PC-9 (cell line): ENCODE measurements around the gene ZNF524. TPM values are rescaled to one million over a fixed set of nuclear protein-coding genes. Genes with fewer than 3 reads are reported as not detected.

Experiments used
- BruUV-seq: library from RNA; stranded (reverse); fragments of 400-500 nt; replicated peaks from 2 replicates; lab custom pipeline; 2021; lab: Mats Ljungman, UMichigan
- CTCF ChIA-PET: fragments of 300-600 bp; sonication (Branson Sonifier 250); formaldehyde crosslinking; loops from one replicate; lab custom pipeline; 2022; ENCODE audit warnings: antibody characterized with exemption; lab: Charles Lee
- POLR2A ChIA-PET: fragments of 300-600 bp; sonication (Branson Sonifier 250); formaldehyde crosslinking; loops from one replicate; lab custom pipeline; 2022; ENCODE audit warnings: antibody characterized with exemption; ENCODE audit not compliant: unreplicated experiment; lab: Charles Lee
- DNase-seq, 2 experiments: peaks; one replicate each; pipeline versions ENCODE4 v3.0.0 to v3.0.0-alpha.2; 2015 to 2022; ENCODE audit warnings: mixed read lengths in 1 of 2
- H2AFZ ChIP-seq: fragments of 200-600 bp; sonication (generic); 2 replicates; pipeline ENCODE4 v1.8.1; 2017; ENCODE audit warnings: antibody characterized with exemption
- H3F3A ChIP-seq: fragments of 200-600 bp; sonication (generic); 2 replicates; pipeline ENCODE4 v1.8.1; 2017; ENCODE audit warnings: antibody characterized with exemption, mild to moderate bottlenecking, low read depth; ENCODE audit not compliant: insufficient read depth
- H3K27ac ChIP-seq: fragments of 200-600 bp; sonication (generic); 2 replicates; pipeline ENCODE4 v1.6.1; 2016; ENCODE audit warnings: mixed run types
- H3K27me3 ChIP-seq: fragments of 200-600 bp; sonication (generic); 2 replicates; pipeline ENCODE4 v1.6.1; 2016; ENCODE audit warnings: low read depth, mixed run types; ENCODE audit not compliant: insufficient read depth
- H3K36me3 ChIP-seq: fragments of 200-600 bp; sonication (generic); 2 replicates; pipeline ENCODE4 v1.6.1; 2016; ENCODE audit warnings: low read depth, mixed run types
- H3K4me1 ChIP-seq: fragments of 200-600 bp; sonication (generic); replicated peaks from 2 replicates; pipeline ENCODE4 v1.6.1; 2016; ENCODE audit warnings: mixed run types; ENCODE audit not compliant: insufficient read depth
- H3K4me2 ChIP-seq: fragments of 200-600 bp; sonication (generic); 2 replicates; pipeline ENCODE4 v1.6.1; 2017; ENCODE audit warnings: mixed run types
- H3K4me3 ChIP-seq: fragments of 200-600 bp; sonication (generic); 2 replicates; pipeline ENCODE4 v1.6.1; 2016; ENCODE audit warnings: mixed run types
- H3K79me2 ChIP-seq: fragments of 200-600 bp; sonication (generic); 2 replicates; pipeline ENCODE4 v1.6.1; 2017; ENCODE audit warnings: low read depth, mixed run types
- H3K9me2 ChIP-seq: fragments of 200-600 bp; sonication (generic); 2 replicates; pipeline ENCODE4 v1.8.1; 2017; ENCODE audit warnings: mild to moderate bottlenecking; ENCODE audit not compliant: insufficient read depth
- H3K9me3 ChIP-seq: fragments of 200-600 bp; sonication (generic); 2 replicates; pipeline ENCODE4 v1.8.1; 2016; ENCODE audit warnings: low read depth; ENCODE audit not compliant: insufficient read depth
- H4K20me1 ChIP-seq: fragments of 200-600 bp; sonication (generic); 2 replicates; pipeline ENCODE4 v1.8.1; 2017; ENCODE audit not compliant: insufficient read depth
- EZH2 ChIP-seq: fragments of 200-600 bp; sonication (generic); IDR thresholded peaks from 2 replicates; pipeline ENCODE4 v1.8.0; 2017; ENCODE audit warnings: antibody characterized with exemption, low read depth
- intact Hi-C: fragments of 100-400 bp; cut with micrococcal nuclease; formaldehyde crosslinking; loops from one replicate; pipeline ENCODE4 v1.10.0; 2022; ENCODE audit not compliant: unreplicated experiment
- total RNA-seq: library from RNA; stranded (reverse); gene quantifications from 2 replicates; pipeline ENCODE4 v1.2.3, GENCODE V29; 2021
- TF ChIP-seq, protein P1 (sequence below): fragments of 200-600 bp; sonication (generic); conservative IDR thresholded peaks from 2 replicates; pipeline ENCODE4 v1.6.1; 2017; ENCODE audit warnings: mixed run types, antibody characterized with exemption, mild to moderate bottlenecking, moderate library complexity

Gene ZNF524
- total RNA-seq, 1 experiment from 2014 or later = 30.0 TPM

DNA sequence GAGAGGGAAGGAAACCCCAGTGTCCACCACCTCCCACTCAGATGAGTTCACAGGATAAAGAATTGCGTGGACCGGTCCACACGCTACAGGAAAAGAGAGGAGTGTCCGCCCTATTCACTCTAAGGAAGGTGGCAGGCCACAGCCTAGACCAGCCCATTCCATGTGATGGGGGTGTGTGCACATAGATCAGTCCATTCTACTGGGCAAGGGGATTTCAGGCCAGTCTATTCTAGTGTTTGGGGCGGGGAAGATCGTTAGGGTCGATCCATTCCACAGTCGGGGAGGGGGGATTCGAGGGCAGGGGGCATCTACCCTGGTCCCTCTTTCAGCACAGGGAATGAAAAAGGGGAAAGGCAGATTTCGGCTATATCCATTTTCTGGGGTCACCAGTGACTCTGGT is 8.5 kb upstream of the ZNF524 start:
- ChIA-PET CTCF (no interaction called here), POLR2A (no interaction called here)
- intact Hi-C loops = no loop called here
- no peak overlapping the region for H3K27ac ChIP-seq
- no peak for DNase-seq
- H3K9me3 ChIP-seq = no peaks in the 10 kb centered on the region
- H3K9me2 ChIP-seq = no peaks in the 10 kb centered on the region
- no peak overlapping the region for H3K4me3 ChIP-seq
- BruUV-seq = no TSS peak
- peaks cover 37% of the 10 kb centered on the region for H3F3A ChIP-seq
- H4K20me1 ChIP-seq = no peaks in the 10 kb centered on the region
- H3K79me2 ChIP-seq = no peaks in the 10 kb centered on the region
- H3K27me3 ChIP-seq = no peaks in the 10 kb centered on the region
- H3K4me1 ChIP-seq = peaks cover 3% of the 10 kb centered on the region
- no peak overlapping the region for H2AFZ ChIP-seq
- TF ChIP-seq, protein P1, sequence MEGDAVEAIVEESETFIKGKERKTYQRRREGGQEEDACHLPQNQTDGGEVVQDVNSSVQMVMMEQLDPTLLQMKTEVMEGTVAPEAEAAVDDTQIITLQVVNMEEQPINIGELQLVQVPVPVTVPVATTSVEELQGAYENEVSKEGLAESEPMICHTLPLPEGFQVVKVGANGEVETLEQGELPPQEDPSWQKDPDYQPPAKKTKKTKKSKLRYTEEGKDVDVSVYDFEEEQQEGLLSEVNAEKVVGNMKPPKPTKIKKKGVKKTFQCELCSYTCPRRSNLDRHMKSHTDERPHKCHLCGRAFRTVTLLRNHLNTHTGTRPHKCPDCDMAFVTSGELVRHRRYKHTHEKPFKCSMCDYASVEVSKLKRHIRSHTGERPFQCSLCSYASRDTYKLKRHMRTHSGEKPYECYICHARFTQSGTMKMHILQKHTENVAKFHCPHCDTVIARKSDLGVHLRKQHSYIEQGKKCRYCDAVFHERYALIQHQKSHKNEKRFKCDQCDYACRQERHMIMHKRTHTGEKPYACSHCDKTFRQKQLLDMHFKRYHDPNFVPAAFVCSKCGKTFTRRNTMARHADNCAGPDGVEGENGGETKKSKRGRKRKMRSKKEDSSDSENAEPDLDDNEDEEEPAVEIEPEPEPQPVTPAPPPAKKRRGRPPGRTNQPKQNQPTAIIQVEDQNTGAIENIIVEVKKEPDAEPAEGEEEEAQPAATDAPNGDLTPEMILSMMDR = no peak
- TF ChIP-seq EZH2 = no peak
- no peaks in the 10 kb centered on the region; the same call in 1 of the 2 replicates for H3K36me3 ChIP-seq
- H3K4me2 ChIP-seq = no peak overlapping the region

DNA sequence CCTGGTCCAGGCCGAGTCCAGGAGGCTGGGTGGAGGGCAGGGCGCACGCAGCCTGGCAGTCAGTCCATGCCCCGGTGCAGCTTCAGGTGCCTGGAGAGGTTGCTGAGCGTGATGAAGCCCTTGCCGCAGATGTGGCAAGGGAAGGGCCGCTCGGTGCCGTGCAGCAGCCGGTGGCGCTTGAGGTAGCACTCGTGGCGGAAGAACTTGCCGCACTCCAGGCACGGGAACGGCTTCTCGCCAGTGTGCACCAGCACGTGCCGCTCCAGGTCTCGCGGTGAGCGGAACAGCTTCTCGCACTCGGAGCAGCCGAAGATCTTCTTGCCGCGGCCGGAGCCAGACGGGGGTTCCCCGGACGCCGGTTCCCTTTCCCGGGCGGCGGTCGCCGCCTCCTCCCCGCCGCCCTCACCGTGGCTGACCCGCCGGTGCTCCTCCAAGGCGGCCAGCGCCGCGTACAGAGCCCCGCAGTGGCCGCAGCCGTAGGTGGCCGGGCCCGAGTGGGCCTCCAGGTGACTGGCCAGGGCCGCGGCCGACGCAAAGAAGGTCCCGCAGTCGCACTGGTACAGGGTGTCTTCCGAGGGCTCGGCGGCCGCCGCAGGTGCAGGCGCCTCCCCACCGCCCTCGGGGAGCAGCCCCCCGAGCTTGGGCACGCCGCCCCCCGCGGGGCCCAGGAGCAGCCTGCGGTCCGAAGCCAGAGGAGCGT is 7.5 kb upstream of the ZNF524 start:
- ChIA-PET CTCF (no interaction called here), POLR2A (no interaction called here)
- DNase-seq = no peak
- no TSS peak for BruUV-seq
- Histone ChIP-seq H3K9me3 (no peaks in the 10 kb centered on the region), H3K27me3 (no peaks in the 10 kb centered on the region), H3K4me1 (no peaks in the 10 kb centered on the region), H2AFZ (no peak overlapping the region), H3K79me2 (no peaks in the 10 kb centered on the region), H3K4me2 (no peak overlapping the region), H3K27ac (no peak overlapping the region), H3F3A (peaks cover 32% of the 10 kb centered on the region), H3K4me3 (no peak overlapping the region), H3K9me2 (no peaks in the 10 kb centered on the region), H4K20me1 (no peaks in the 10 kb centered on the region), H3K36me3 (peaks cover 4% of the 10 kb centered on the region; the same call in 1 of the 2 replicates)
- no peak for TF ChIP-seq EZH2
- TF ChIP-seq, protein P1 = no peak
- intact Hi-C loops = no loop called here

DNA sequence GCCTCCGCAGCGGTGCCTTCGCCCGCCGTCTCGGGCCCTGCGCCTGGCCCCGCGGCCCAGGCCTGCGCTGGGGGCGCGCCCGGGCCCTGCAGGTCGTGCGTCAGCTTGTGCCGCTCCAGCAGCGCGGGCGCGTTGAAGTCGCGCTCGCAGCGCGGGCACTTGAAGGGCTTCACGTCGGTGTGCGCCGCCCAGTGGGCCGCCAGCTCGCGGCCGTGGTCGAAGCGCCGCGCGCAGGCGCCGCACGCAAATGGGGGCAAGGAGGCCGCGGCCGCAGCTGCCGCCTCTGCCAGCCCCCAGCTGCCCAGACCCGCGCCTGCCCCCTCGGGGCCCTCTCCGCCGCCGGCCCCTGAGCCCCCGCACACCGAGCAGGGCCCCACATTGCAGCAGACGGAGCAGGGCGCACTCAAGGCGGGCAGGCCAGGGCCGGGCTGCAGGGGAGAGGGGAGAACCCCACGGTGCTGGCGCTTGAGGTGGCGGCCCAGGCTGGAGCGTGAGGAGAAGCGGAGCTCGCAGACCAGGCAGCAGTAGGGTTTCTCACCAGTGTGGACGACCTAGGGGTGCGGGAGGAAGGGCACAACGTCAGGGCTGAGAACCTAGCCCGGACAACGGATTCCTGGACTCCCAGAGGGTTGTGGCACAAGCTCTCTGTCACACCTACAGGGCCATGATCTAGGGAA is 6.9 kb upstream of the ZNF524 start:
- no peaks in the 10 kb centered on the region for H4K20me1 ChIP-seq
- no peak overlapping the region for H2AFZ ChIP-seq
- no peaks in the 10 kb centered on the region for H3K4me1 ChIP-seq
- CTCF ChIA-PET = no interaction called here
- TF ChIP-seq, protein P1 = no peak
- TF ChIP-seq EZH2 = no peak
- peaks cover 4% of the 10 kb centered on the region; the same call in 1 of the 2 replicates for H3K36me3 ChIP-seq
- no peaks in the 10 kb centered on the region for H3K9me3 ChIP-seq
- H3K4me3 ChIP-seq = no peak overlapping the region
- H3K4me2 ChIP-seq = no peak overlapping the region
- no TSS peak for BruUV-seq
- 0 out of 2 replicates have a peak, but pooled peaks cover 3% of the 10 kb centered on the region for H3K79me2 ChIP-seq
- peaks cover 31% of the 10 kb centered on the region for H3F3A ChIP-seq
- intact Hi-C loops = no loop called here
- H3K27ac ChIP-seq = no peak overlapping the region
- no peaks in the 10 kb centered on the region for H3K9me2 ChIP-seq
- H3K27me3 ChIP-seq = no peaks in the 10 kb centered on the region
- POLR2A ChIA-PET = no interaction called here
- no peak for DNase-seq
